Lower lobe of right lung (tissue), 2 donors: ENCODE results near the gene SLAMF7. TPM values are rescaled to one million over a fixed set of nuclear protein-coding genes. Genes with fewer than 3 reads are reported as not detected.

ENCODE experiments used
- ATAC-seq, 2 donors: fragments of 200-7000 bp; cut with Tn5 transposase; one replicate each; pipeline ENCODE4 v1.9.1; 2020 to 2022; ENCODE audit warnings: mild to moderate bottlenecking in 2 of 2, moderate library complexity in 2 of 2
- DNase-seq: peaks from one replicate; pipeline ENCODE4 v3.0.0-alpha.2; 2020
- H3K27ac ChIP-seq: fragments of 200-600 bp; one replicate; pipeline ENCODE4 v1.8.0; 2022
- H3K27me3 ChIP-seq: fragments of 200-600 bp; one replicate; pipeline ENCODE4 v1.8.0; 2022; ENCODE audit warnings: low read depth
- H3K36me3 ChIP-seq: fragments of 200-600 bp; one replicate; pipeline ENCODE4 v1.8.0; 2022; ENCODE audit warnings: mild to moderate bottlenecking
- H3K4me1 ChIP-seq: fragments of 200-600 bp; one replicate; pipeline ENCODE4 v1.8.0; 2022
- H3K4me3 ChIP-seq: fragments of 200-600 bp; one replicate; pipeline ENCODE4 v1.8.0; 2022; ENCODE audit warnings: mild to moderate bottlenecking
- H3K9me3 ChIP-seq: fragments of 200-600 bp; one replicate; pipeline ENCODE4 v1.8.0; 2022
- intact Hi-C: fragments of 100-400 bp; cut with DNase I; formaldehyde crosslinking; loops from one replicate; pipeline ENCODE4 v1.11.0; 2022
- total RNA-seq: library from RNA; stranded (reverse); fragmentation: NEBNext Ultra II Directional; extraction: Animal tissue kit (Norgen Biotek cat#: 25700); gene quantifications from one replicate; pipeline ENCODE4 v1.2.1, GENCODE V29; 2021
- TF ChIP-seq, protein P1 (sequence below): fragments of 200-600 bp; IDR thresholded peaks from one replicate; pipeline ENCODE4 v1.8.0; 2022; ENCODE audit warnings: antibody characterized with exemption, mild to moderate bottlenecking
- donor health status: DM: no; HTN: yes; CAD: no; lungs with severe emphysema.

The SLAMF7 gene
- total RNA-seq, 1 donor from 2014 or later: 7.9 TPM

DNA sequence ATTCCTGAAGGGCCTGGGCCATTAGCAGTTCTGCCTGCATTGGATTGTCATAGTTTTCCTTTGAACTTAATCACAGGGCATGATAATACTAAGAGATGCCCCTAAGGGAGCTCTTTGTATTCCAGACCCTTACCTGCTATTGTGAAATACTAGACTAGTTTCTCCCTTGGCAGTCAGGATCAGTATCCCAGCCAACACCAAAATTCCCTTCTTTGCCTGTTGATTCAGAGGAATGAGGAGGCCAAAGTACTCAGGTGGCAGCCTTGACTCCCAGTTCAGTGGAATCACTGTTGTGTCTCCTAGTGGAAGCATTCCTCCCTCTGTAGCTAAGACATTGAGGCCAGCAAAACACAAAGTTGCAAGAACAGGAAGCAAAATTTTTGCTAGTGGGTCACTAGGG lies 20.7 kb downstream of the SLAMF7 start:
- no peaks in the 10 kb centered on the region for H3K4me1 ChIP-seq
- intact Hi-C loops: no loop called here
- no peak for ATAC-seq

DNA sequence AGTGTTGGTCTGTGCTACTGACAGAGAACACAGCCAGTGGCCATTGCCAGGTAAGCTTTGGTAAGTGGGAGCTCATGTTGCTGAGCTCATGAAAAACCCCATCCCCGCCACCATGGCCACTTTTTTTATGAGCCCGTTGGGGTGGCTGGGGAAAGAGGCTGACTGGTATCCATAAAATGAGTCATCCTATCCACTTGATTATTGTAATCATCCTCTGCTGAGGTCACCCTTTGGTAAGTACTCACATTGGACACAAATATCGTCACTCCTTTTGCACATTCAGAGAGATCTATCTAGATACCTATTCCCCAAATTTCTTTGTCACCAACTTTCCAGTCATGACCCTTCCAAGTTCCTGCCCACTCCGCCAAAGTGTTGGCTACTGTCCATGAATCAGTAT lies 22.0 kb downstream of the SLAMF7 start:
- Histone ChIP-seq H3K4me1 (no peaks in the 10 kb centered on the region), H3K27ac (no peak overlapping the region), H3K27me3 (no peaks in the 10 kb centered on the region), H3K9me3 (no peaks in the 10 kb centered on the region), H3K36me3 (no peaks in the 10 kb centered on the region), H3K4me3 (no peak overlapping the region)
- intact Hi-C loops: no loop called here
- DNase-seq (no peak), ATAC-seq (no peak)
- TF ChIP-seq, protein P1, sequence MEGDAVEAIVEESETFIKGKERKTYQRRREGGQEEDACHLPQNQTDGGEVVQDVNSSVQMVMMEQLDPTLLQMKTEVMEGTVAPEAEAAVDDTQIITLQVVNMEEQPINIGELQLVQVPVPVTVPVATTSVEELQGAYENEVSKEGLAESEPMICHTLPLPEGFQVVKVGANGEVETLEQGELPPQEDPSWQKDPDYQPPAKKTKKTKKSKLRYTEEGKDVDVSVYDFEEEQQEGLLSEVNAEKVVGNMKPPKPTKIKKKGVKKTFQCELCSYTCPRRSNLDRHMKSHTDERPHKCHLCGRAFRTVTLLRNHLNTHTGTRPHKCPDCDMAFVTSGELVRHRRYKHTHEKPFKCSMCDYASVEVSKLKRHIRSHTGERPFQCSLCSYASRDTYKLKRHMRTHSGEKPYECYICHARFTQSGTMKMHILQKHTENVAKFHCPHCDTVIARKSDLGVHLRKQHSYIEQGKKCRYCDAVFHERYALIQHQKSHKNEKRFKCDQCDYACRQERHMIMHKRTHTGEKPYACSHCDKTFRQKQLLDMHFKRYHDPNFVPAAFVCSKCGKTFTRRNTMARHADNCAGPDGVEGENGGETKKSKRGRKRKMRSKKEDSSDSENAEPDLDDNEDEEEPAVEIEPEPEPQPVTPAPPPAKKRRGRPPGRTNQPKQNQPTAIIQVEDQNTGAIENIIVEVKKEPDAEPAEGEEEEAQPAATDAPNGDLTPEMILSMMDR: no peak

More for the DNA sequence above, 20.7 kb downstream of the SLAMF7 start:
- Histone ChIP-seq H3K4me3 (no peak overlapping the region), H3K9me3 (no peaks in the 10 kb centered on the region), H3K36me3 (no peaks in the 10 kb centered on the region), H3K27me3 (no peaks in the 10 kb centered on the region), H3K27ac (no peak overlapping the region)
- TF ChIP-seq, protein P1: no peak
- DNase-seq: no peak

DNA sequence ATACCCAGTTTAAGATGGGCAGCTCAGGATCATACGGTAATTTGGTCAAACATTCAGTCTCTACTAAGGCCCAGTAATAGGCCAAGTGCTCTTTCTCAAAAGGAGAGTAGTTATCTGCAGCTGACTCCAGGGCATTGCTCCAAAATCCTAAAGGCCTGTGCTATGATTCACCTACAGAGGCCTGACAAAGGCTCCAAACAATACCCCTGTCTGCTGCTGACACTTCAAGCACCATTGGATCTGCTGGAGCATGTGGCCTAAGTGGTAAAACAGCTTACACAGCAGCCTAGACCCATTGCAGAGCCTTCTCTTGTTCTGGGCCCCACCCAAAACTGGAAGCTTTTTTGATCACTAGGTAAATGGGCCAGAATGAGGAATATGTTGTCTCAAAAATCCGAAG lies 22.8 kb downstream of the SLAMF7 start:
- ATAC-seq (no peak), DNase-seq (no peak)
- TF ChIP-seq, protein P1: no peak
- H3K4me3 ChIP-seq: no peak overlapping the region
- H3K27ac ChIP-seq: no peak overlapping the region
- no peaks in the 10 kb centered on the region for H3K9me3 ChIP-seq
- intact Hi-C loops: no loop called here
- no peaks in the 10 kb centered on the region for H3K4me1 ChIP-seq
- no peaks in the 10 kb centered on the region for H3K27me3 ChIP-seq
- H3K36me3 ChIP-seq: no peaks in the 10 kb centered on the region

DNA sequence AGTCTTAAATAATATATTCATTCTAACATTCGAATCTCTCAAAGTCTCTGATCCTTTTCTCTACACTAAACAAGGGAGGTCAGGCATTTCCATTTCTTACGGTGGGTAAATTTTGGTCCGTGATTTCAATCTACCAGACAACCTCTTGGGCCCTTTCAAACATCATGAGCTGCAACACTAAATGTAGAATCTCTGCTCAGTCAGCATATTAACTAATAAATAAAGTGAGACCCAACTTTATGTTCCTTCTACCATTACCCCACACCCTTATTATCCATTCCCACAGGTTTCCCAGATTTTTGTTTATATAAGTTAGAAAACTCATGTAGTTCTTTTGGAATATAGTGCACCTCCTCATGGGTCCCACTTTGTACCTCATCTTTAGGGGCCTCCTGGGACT lies 24.9 kb downstream of the SLAMF7 start:
- Histone ChIP-seq H3K27ac (no peak overlapping the region), H3K27me3 (no peaks in the 10 kb centered on the region), H3K36me3 (no peaks in the 10 kb centered on the region), H3K9me3 (no peaks in the 10 kb centered on the region), H3K4me3 (no peak overlapping the region), H3K4me1 (no peaks in the 10 kb centered on the region)
- no peak for ATAC-seq
- intact Hi-C loops: no loop called here
- no peak for DNase-seq
- TF ChIP-seq, protein P1: no peak

DNA sequence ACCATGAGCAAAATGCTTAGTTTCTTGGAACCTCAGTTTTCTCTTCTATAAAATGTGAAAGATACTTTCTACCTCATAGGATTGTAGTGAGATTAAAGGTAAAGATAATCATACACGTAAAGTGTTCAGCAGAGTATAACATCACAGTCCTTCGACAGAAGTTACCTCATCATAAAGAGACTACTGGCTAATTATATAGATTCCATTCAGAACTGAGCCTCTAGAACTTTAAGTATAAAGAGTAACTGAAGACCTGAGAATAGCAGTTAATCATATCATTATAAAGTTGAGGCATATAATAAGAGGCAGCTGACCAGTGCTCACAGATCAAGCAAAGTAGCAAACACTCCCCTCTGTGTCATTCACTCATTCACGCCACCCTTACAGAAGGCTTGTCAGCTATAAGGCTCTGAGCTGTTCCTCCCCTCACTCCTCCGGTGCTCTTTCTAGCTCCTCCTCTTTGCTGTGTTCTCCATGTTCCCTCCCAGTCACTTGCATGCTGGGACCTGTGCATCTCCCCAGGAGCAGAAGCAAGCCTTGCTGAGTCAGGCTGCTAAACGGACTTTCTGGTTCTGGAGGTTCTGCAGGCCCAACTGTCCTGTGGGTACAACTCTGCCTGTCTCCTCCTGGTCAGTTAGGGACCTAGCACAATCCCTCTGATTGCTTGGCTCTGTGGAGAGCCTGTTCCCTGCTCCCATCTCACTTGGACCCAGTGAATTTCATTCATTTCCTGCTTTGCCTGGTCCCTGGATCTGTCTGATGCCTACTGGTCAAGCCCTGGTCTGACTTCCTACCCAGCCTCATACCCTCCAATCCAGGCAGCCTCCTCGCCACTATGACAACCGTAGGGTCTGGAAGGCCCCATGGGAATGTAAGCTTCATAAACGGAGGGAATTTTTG lies 28.6 kb downstream of the SLAMF7 start:
- intact Hi-C loops: no loop called here
- peak overlapping the region; percentile 7 for H3K27ac ChIP-seq
- no peak overlapping the region for H3K4me3 ChIP-seq
- ATAC-seq (peak; percentile 16 to 47), DNase-seq (no peak)
- H3K9me3 ChIP-seq: no peaks in the 10 kb centered on the region
- H3K4me1 ChIP-seq: no peaks in the 10 kb centered on the region
- TF ChIP-seq, protein P1: no peak
- H3K36me3 ChIP-seq: no peaks in the 10 kb centered on the region
- H3K27me3 ChIP-seq: no peaks in the 10 kb centered on the region
